Osteocyte (in vitro differentiated cells): ENCODE measurements around the gene MZT2A. TPM values are rescaled to one million over a fixed set of nuclear protein-coding genes. Genes with fewer than 3 reads are reported as not detected.
A peak's percentile ranks its signal among the peaks of the same experiment; 100 is the strongest.
"Not testable (repeated sequence)": the region's sequence is repeated elsewhere in the genome, so short reads cannot be mapped to it uniquely, and the experiment has no call there.

Experiments
- DNase-seq: peaks from one replicate; pipeline ENCODE4 v3.0.0; 2021; ENCODE audit warnings: mixed read lengths; ENCODE audit not compliant: unreplicated experiment; ENCODE audit errors: extremely low spot score
- H3K27ac Mint-ChIP-seq: one replicate; pipeline ENCODE4 v1.8.0; 2021; ENCODE audit warnings: mild to moderate bottlenecking, mixed read lengths; ENCODE audit not compliant: unreplicated experiment
- H3K27me3 Mint-ChIP-seq: one replicate; pipeline ENCODE4 v1.8.0; 2021; ENCODE audit warnings: mixed read lengths; ENCODE audit not compliant: unreplicated experiment
- H3K36me3 Mint-ChIP-seq: one replicate; pipeline ENCODE4 v1.8.0; 2021; ENCODE audit warnings: mixed read lengths; ENCODE audit not compliant: unreplicated experiment
- H3K4me1 Mint-ChIP-seq: one replicate; pipeline ENCODE4 v1.8.0; 2021; ENCODE audit warnings: mixed read lengths; ENCODE audit not compliant: unreplicated experiment
- H3K4me3 Mint-ChIP-seq: one replicate; pipeline ENCODE4 v1.8.0; 2021; ENCODE audit warnings: mild to moderate bottlenecking, moderate library complexity, mixed read lengths; ENCODE audit not compliant: unreplicated experiment
- H3K9me3 Mint-ChIP-seq: one replicate; pipeline ENCODE4 v1.8.0; 2021; ENCODE audit warnings: mixed read lengths; ENCODE audit not compliant: unreplicated experiment
- long read RNA-seq: library from polyadenylated mRNA; unstranded; transcript quantifications from one replicate; pipeline ENCODE4 v2.0.0, GENCODE V29; 2021
- total RNA-seq: library from RNA; stranded (reverse); gene quantifications from 2 replicates; pipeline ENCODE4 v1.2.1, GENCODE V29; 2021
- TF ChIP-seq, protein P1 (sequence below): fragments of 200-600 bp; sonication (generic); IDR thresholded peaks from 2 replicates; pipeline ENCODE4 v1.5.0; 2021; ENCODE audit warnings: antibody characterized with exemption, mild to moderate bottlenecking, moderate library complexity

The MZT2A gene, protein sequence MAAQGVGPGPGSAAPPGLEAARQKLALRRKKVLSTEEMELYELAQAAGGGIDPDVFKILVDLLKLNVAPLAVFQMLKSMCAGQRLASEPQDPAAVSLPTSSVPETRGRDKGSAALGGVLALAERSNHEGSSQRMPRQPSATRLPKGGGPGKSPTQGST
- total RNA-seq, result 106 and 110 TPM in 2 replicates
- long read RNA-seq, partial matches to known transcripts, result 2 of 6 reads
- long read RNA-seq, other reads (novel, unspliced or antisense), result 4 of 6 reads

DNA sequence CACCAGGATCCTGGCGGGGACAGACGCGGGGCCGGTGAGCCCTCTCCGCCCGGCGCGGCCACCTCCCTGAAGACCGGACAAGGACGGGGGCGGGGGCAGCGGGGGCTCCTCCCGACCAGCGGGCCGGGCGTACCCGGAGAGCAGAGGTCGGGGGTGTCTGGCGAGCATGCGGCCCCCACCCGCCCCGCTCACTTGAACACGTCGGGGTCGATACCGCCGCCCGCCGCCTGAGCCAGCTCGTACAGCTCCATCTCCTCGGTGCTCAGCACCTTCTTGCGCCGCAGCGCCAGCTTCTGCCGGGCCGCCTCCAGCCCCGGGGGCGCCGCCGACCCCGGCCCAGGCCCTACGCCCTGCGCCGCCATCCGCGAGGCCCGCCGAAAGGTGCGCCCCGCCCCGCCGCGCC is at the start of gene MZT2A:
Gene MZT2A (minus strand): TSS at position 383 of the 403 bp plus-strand sequence. CDS start 21 bp downstream, at position 362.
- H3K36me3 Mint-ChIP-seq, H3K9me3 Mint-ChIP-seq, DNase-seq, H3K27me3 Mint-ChIP-seq: not testable (repeated sequence)
- Mint-ChIP-seq H3K4me1 (peaks cover 30% of the 10 kb centered on the region), H3K4me3 (peak within 1 kb of the TSS; percentile 98), H3K27ac (peak within 1 kb of the TSS; percentile 97)

DNA sequence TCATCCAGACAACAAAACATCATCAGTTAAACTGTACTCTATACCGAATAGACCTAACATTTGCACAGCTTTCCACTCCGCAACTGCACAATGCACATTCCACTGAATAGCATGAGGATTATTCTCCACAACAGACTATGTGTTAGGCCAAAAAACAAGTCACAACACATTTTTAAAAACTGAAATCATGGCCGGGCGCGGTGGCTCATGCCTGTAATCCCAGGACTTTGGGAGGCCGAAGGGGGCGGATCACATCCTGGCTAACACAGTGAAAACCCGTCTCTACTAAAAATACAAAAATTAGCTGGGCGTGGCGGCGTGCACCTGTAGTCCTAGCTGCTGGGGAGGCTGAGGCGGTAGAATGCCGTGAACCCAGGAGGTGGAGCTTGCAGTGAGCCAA is 46.7 kb upstream of the MZT2A start:
- H3K36me3 Mint-ChIP-seq, result not testable (repeated sequence)

DNA sequence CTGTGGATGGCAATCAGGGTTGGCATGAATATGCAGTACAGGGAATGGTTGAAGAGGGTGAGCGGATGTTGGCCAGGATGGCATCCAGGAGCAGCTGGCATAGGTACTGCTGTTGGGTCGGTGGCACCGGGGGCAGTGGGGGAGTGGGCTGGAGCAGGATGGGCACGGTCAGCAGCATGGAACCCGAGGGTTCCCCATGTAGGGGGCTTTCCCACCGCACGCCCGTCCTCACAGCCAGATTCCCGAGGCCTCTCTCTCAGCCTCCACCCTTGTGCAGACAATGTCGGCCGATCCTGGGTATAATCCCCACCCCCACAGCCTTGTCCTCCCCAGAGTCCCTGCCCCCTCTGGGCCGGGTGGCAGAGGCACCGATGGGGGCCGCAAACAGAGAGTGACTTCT is 44.6 kb upstream of the MZT2A start:
- H3K9me3 Mint-ChIP-seq, H3K4me1 Mint-ChIP-seq, H3K36me3 Mint-ChIP-seq, H3K4me3 Mint-ChIP-seq, H3K27ac Mint-ChIP-seq: not testable (repeated sequence)
- peak; percentile 78 for DNase-seq
- H3K27me3 Mint-ChIP-seq, result peaks cover 22% of the 10 kb centered on the region

More for the DNA sequence above, 46.7 kb upstream of the MZT2A start:
- H3K4me3 Mint-ChIP-seq, H3K4me1 Mint-ChIP-seq, DNase-seq, H3K27ac Mint-ChIP-seq, H3K9me3 Mint-ChIP-seq: not testable (repeated sequence)
- peaks cover 26% of the 10 kb centered on the region for H3K27me3 Mint-ChIP-seq

DNA sequence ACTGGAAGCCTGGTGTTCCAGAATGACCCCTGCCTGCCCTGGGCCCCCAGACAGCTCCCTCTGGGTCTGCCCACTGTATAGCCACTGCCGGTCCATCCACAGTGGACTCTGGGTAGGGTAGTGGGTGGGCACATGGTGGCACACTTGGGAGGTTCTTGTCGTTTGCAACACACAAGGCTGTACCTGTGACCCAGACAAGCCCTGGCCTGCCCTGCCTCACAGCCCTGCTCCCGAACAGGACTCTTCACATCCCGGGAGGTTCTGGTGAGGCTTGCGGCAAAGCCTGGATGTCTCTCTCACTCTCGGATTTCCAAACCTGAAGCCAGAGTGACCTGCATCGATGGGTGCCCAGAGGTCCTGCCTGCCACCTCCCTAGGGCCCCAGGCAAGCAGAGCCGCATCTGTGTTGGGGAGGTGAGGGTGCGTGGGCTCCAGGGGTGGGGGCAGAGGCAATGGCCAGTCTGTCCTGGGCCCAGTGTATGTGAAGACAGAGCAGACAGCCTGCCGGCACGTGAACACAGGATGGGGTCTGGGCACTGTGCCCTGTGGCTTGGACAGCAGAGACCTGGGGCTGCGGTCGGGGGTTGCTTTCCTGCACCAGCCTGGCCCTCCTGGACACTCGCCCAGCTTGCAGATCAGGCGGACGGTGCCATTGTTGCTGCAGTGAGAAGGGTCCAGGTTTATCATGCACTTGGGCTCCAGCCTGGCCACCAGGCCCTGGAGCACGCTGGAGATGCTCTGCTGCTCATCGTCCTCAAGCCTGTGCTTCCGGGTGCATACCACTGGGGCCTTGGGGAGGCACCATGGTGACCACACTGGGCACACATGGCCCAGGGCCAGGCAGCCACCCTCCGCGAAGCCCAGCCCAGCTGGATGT is 44.0 kb upstream of the MZT2A start:
- H3K4me1 Mint-ChIP-seq, H3K27ac Mint-ChIP-seq, H3K9me3 Mint-ChIP-seq, H3K36me3 Mint-ChIP-seq, H3K4me3 Mint-ChIP-seq: not testable (repeated sequence)
- DNase-seq, result peak; percentile 76
- peaks cover 17% of the 10 kb centered on the region for H3K27me3 Mint-ChIP-seq

DNA sequence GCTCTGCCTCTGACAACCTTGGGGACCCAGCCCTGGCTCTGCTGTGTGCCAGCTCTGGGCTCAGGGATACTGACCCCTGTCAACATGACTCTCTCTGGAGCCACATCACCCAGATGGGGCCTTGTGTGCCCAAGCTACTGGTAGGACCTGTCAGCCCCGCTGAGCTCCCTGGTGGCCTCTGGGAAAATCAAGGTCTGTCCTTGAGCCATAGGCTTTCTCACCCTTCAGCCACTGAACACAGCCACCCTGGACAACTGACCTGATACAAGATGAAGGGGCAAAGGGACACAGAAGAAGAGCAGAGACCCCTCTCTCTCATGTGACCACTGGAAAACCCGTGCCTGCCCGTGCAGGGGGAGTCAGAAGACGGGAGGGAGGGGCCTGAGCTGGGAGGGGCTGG is 43.3 kb upstream of the MZT2A start:
- Mint-ChIP-seq H3K27ac (no peak overlapping the region), H3K9me3 (no peaks in the 10 kb centered on the region), H3K4me3 (no peak overlapping the region), H3K4me1 (no peaks in the 10 kb centered on the region), H3K27me3 (peaks cover 14% of the 10 kb centered on the region), H3K36me3 (no peaks in the 10 kb centered on the region)
- peak; percentile 66 for DNase-seq
- TF ChIP-seq, protein P1, sequence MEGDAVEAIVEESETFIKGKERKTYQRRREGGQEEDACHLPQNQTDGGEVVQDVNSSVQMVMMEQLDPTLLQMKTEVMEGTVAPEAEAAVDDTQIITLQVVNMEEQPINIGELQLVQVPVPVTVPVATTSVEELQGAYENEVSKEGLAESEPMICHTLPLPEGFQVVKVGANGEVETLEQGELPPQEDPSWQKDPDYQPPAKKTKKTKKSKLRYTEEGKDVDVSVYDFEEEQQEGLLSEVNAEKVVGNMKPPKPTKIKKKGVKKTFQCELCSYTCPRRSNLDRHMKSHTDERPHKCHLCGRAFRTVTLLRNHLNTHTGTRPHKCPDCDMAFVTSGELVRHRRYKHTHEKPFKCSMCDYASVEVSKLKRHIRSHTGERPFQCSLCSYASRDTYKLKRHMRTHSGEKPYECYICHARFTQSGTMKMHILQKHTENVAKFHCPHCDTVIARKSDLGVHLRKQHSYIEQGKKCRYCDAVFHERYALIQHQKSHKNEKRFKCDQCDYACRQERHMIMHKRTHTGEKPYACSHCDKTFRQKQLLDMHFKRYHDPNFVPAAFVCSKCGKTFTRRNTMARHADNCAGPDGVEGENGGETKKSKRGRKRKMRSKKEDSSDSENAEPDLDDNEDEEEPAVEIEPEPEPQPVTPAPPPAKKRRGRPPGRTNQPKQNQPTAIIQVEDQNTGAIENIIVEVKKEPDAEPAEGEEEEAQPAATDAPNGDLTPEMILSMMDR, result no peak

DNA sequence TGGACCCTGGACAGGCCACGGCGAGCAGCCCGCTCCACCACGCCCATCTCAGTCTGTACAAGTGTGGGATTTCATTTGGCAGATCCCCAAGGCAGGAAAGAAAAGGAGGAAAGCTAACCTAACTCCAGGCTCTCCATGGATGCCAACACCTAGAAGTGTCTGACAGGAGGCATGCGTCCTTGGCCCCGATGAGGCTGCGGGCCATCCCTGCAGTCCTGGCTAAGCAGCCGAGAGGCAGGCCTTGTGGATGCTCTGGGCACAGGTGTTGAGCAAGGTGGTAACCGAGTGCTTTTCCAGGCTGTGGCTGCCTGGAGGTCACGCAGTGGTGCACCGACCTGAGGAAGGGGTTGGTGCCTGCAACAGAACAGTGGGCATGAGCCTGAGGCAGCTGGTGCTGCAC is 42.8 kb upstream of the MZT2A start:
- not testable (repeated sequence) for H3K4me3 Mint-ChIP-seq, DNase-seq, H3K4me1 Mint-ChIP-seq, H3K36me3 Mint-ChIP-seq, H3K9me3 Mint-ChIP-seq, H3K27ac Mint-ChIP-seq
- peaks cover 12% of the 10 kb centered on the region for H3K27me3 Mint-ChIP-seq

DNA sequence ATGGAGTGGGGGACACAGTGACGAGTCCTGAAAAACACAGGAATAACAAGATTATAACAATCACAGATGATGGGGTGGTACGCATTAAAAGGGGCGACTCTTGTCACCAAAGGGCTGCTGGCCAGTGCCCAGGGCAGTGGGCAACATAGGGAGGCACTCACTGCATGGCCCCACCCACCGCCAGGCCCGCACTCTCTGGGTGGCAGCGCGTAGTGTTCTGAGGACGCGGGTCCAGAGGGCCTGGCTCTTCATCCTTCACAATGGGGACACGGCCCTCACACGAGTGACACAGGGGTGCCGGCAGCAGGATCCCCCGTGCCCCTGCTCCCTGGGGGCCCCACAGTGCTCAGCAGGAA is 42.1 kb upstream of the MZT2A start:
- H3K36me3 Mint-ChIP-seq, H3K27me3 Mint-ChIP-seq, H3K9me3 Mint-ChIP-seq, H3K27ac Mint-ChIP-seq, DNase-seq, H3K4me3 Mint-ChIP-seq, H3K4me1 Mint-ChIP-seq: not testable (repeated sequence)

DNA sequence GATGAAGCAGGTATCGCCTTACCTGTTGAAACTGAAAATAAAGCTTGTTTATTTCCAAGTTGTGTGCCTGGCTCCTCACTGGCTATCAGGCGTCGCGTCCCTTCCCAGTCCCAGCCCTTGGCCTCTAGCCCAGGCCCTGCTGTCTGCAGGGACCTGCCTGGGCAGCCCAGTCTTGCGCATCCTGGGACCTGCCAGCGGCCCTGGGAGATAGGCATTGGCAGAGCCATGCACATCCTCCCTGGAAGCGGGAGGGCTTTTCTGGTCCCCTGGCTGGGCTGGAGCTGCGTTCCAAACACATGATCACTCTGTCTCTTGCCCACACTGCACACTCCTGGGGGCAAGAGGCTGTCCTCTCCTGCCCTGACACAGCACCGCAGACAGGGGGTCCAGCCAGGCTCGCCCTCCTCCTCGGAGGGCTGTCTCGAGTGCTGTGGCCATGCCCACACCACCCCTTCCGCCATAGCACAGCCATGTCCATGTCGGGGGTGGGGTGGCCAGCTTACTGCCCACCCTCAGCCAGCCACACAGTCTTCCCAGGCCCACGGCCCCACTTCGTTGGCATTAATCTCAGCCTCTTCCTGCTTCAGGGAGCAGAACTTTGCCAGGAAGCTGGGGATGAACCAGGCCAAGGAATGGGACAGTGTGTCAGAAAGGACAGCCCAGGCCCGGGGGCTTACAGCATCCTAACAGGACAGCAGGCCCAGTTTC is 41.6 kb upstream of the MZT2A start:
- H3K27ac Mint-ChIP-seq, H3K9me3 Mint-ChIP-seq, H3K4me1 Mint-ChIP-seq, H3K27me3 Mint-ChIP-seq, H3K4me3 Mint-ChIP-seq, H3K36me3 Mint-ChIP-seq: not testable (repeated sequence)
- DNase-seq, result peak; percentile 83

DNA sequence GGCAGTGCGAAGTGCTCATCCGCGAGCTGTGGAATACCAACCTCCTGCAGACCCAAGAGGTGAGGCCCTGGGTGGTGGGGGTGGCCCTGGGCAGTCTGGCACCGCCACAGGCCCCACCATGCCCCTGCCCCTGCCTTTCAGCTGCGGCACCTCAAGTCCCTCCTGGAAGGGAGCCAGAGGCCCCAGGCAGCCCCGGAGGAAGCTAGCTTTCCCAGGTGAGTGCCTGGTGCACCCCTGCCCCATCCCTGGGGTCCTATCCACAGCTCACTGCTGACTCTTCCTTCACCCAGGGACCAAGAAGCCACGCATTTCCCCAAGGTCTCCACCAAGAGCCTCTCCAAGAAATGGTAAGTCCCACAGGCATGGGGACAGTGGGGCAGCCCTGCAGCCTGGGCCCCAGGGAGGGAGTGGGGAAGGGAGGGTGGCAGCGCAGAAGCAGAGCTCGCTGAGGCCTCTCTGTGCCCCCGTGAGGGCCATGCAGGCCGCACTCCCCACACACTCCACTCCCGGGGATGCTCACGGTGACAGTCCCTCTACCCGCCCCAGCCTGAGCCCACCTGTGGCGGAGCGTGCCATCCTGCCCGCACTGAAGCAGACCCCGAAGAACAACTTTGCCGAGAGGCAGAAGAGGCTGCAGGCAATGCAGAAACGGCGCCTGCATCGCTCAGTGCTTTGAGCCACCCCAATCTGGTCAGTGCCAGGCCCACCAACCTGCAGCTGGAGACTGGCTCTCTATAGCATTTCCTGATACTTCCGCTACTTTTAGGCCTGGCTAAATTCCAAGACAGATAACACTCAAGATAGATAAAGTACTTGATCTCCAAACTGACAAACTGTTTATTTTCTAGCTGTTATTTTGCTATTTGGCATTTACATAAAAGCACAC is 40.8 kb upstream of the MZT2A start:
- not testable (repeated sequence) for H3K4me1 Mint-ChIP-seq, H3K27ac Mint-ChIP-seq, H3K4me3 Mint-ChIP-seq, H3K27me3 Mint-ChIP-seq, H3K36me3 Mint-ChIP-seq, H3K9me3 Mint-ChIP-seq
- peak; percentile 81 for DNase-seq

DNA sequence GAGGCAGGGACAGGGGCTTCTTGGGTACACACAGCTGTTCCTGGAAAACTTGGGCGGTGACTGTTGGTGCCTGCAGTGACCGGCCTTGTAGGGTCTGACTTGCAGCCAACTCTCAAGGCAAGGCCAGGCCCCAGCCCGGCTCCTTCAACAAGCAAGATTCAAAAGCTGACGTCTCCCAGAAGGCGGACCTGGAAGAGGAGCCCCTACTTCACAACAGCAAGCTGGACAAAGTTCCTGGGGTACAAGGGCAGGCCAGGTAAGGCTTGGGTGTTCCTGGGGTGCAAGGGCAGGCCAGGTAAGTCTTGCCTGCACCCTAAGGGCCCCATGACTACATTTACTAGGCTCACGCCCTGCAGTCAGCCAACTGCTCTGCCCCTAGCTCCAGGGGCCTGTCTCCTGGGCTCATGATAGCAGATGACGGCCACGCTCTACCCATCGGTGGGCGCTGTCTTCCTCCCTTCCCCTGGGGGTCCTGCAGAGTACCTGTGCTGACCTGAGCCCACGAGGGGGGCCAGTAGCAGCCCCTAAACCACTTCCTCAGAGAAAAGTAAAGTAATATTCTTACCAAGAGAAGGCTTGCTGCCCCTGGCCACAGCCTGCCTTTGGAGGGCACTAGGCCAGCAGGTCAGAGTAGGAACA is 39.5 kb upstream of the MZT2A start:
- DNase-seq, H3K27ac Mint-ChIP-seq, H3K36me3 Mint-ChIP-seq, H3K4me1 Mint-ChIP-seq, H3K27me3 Mint-ChIP-seq, H3K9me3 Mint-ChIP-seq, H3K4me3 Mint-ChIP-seq: not testable (repeated sequence)
